ENCODE results near the gene IFNW1. TPM values are rescaled to one million over a fixed set of nuclear protein-coding genes. Genes with fewer than 3 reads are reported as not detected.

Gene IFNW1
- total RNA-seq, 1 donor from 2014 or later, result not detected

DNA sequence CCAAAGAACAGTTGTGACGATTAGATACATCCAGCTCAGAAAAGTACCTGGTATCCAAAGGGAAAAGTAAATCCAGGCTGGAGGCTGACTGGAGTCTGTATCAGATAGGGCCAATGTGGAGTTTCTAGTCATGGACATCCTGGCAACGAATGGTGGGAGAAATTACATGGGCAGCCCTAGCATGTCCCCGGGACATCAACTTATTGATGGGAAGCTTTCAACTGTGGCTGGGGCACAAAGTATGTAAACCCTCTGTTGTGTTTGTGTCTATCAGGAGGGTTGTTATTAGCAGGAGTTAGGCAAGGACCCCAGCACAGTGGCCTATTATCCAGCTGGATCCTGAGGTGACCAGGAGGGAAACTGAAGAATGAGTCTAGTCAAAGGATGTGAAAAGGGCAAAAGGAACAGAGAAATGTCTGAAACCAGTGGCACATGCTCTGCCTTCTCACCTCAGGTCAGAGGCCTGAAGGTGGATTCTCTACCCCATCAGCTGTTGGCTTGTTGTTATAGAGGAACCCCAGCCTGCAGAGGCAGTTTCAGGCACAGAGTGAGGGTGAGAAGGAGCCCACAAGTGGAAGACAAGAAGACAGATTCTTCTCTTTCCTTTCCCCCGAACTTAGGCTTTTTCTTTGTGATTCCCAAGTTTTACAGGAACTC is 19.9 kb downstream of the IFNW1 start:
- Mint-ChIP-seq H3K4me1 (ENCODE audit: unreplicated experiment) (no peaks in the 10 kb centered on the region), H3K27ac (ENCODE audit: unreplicated experiment) (no peak overlapping the region), H3K36me3 (ENCODE audit: unreplicated experiment) (no peaks in the 10 kb centered on the region), H3K9me3 (ENCODE audit: unreplicated experiment) (no peaks in the 10 kb centered on the region), H3K27me3 (ENCODE audit: unreplicated experiment) (peaks cover 71% of the 10 kb centered on the region), H3K4me3 (ENCODE audit: unreplicated experiment) (no peak overlapping the region)
- TF ChIP-seq, protein P1, sequence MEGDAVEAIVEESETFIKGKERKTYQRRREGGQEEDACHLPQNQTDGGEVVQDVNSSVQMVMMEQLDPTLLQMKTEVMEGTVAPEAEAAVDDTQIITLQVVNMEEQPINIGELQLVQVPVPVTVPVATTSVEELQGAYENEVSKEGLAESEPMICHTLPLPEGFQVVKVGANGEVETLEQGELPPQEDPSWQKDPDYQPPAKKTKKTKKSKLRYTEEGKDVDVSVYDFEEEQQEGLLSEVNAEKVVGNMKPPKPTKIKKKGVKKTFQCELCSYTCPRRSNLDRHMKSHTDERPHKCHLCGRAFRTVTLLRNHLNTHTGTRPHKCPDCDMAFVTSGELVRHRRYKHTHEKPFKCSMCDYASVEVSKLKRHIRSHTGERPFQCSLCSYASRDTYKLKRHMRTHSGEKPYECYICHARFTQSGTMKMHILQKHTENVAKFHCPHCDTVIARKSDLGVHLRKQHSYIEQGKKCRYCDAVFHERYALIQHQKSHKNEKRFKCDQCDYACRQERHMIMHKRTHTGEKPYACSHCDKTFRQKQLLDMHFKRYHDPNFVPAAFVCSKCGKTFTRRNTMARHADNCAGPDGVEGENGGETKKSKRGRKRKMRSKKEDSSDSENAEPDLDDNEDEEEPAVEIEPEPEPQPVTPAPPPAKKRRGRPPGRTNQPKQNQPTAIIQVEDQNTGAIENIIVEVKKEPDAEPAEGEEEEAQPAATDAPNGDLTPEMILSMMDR (IDR thresholded peaks at IDR 0.05), result no peak
- DNase-seq (ENCODE audit: extremely low spot score, unreplicated experiment), result no peak

DNA sequence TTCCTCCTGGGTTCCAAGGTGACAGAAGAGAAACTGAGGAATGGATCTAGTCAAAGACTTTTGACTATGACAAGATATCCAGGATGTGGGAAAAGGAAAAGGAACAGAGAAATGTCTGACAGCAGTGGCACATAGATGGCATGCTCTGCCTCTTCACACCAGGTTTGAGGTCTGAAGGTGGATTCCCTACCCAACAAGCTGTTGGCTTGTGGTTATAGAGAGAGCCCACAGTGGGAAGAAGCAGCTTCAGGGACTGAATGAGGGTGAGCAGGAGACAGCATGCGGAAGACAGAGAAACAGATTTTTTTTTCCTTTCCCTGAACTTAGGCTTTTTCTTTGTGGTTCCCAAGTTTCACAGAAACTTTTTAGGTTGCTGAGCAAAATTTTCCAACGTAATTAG is 20.6 kb downstream of the IFNW1 start:
- DNase-seq (ENCODE audit: extremely low spot score, unreplicated experiment), result no peak

DNA sequence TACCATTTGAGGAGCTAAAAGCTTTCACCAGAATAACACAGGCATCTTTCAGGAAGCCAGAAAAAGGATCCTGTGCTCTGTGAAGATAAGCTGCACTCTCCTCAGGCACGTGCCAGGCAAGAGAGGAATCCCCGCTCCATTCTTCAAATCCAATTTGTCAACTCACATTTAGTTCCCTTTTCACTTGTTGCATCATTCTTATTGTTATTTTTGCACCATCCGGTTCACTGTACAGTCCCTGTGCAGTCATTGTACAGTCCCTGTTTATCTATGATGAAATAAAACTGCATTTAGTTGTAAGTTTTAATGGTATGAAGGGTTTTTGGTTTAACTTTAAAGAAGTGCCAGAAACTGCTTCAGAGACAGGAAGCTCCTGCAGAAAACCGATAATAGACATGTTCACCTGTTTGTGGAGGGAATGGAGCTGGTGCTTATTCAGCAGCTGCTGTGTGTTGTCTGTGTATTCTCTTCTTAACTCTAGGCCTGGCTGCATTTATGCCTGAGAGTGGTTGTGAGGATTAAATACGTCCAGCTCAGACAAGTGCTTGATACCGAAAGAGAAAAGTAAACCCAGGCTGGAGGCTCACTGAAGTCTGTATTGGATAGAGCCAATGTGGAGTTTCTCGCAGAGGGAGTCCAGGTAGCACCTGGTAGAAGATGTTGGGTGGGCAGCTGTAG is 22.4 kb downstream of the IFNW1 start:
- DNase-seq (ENCODE audit: extremely low spot score, unreplicated experiment), result no peak
- Mint-ChIP-seq H3K36me3 (ENCODE audit: unreplicated experiment) (no peaks in the 10 kb centered on the region), H3K27ac (ENCODE audit: unreplicated experiment) (no peak overlapping the region), H3K27me3 (ENCODE audit: unreplicated experiment) (peaks cover 65% of the 10 kb centered on the region), H3K4me3 (ENCODE audit: unreplicated experiment) (no peak overlapping the region), H3K4me1 (ENCODE audit: unreplicated experiment) (peaks cover 1% of the 10 kb centered on the region), H3K9me3 (ENCODE audit: unreplicated experiment) (no peaks in the 10 kb centered on the region)
- TF ChIP-seq, protein P1 (IDR thresholded peaks at IDR 0.05), result no peak

More for the DNA sequence above, 20.6 kb downstream of the IFNW1 start:
- Mint-ChIP-seq H3K4me3 (ENCODE audit: unreplicated experiment) (no peak overlapping the region), H3K36me3 (ENCODE audit: unreplicated experiment) (no peaks in the 10 kb centered on the region), H3K27me3 (ENCODE audit: unreplicated experiment) (peaks cover 71% of the 10 kb centered on the region), H3K27ac (ENCODE audit: unreplicated experiment) (no peak overlapping the region), H3K4me1 (ENCODE audit: unreplicated experiment) (no peaks in the 10 kb centered on the region), H3K9me3 (ENCODE audit: unreplicated experiment) (no peaks in the 10 kb centered on the region)
- TF ChIP-seq, protein P1 (IDR thresholded peaks at IDR 0.05), result no peak

DNA sequence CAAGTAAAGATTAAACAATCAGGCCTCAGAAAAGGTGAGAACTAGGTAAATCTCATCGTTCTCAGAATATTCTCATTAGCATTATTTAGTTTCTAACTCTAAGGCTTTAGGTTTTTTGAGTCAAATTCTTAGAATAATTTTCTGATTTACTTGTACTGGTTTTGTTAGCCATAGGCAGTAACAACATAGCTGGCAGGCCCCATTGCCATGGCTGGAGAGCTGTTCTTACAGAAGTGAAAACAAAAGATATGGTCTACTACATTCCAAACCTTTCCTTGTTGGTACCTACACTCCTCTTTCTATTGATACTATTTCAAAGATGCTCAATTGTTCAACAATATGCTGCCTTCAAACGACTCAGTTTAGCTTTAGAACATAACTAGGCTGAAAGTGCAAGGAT is 27.3 kb downstream of the IFNW1 start:
- Mint-ChIP-seq H3K27ac (ENCODE audit: unreplicated experiment) (no peak overlapping the region), H3K9me3 (ENCODE audit: unreplicated experiment) (no peaks in the 10 kb centered on the region), H3K4me3 (ENCODE audit: unreplicated experiment) (no peak overlapping the region), H3K36me3 (ENCODE audit: unreplicated experiment) (no peaks in the 10 kb centered on the region), H3K27me3 (ENCODE audit: unreplicated experiment) (peaks cover 51% of the 10 kb centered on the region), H3K4me1 (ENCODE audit: unreplicated experiment) (peaks cover 1% of the 10 kb centered on the region)
- TF ChIP-seq, protein P1 (IDR thresholded peaks at IDR 0.05), result no peak
- DNase-seq (ENCODE audit: extremely low spot score, unreplicated experiment), result no peak
